Immature natural killer cell (primary cell): ENCODE data around the gene ZCCHC14. TPM values are rescaled to one million over a fixed set of nuclear protein-coding genes. Genes with fewer than 3 reads are reported as not detected.
A peak's percentile ranks its signal among the peaks of the same experiment; 100 is the strongest.
"Not testable (repeated sequence)": the region's sequence is repeated elsewhere in the genome, so short reads cannot be mapped to it uniquely, and the experiment has no call there.

Experiments
- DNase-seq, 3 donors: peaks; one replicate each; pipeline ENCODE4 v3.0.0; 2022; ENCODE audit warnings: mixed read lengths in 1 of 3
- H3K27ac Mint-ChIP-seq, 6 donors: one replicate each; pipeline ENCODE4 v1.8.0; 2020; ENCODE audit warnings: mixed read lengths in 6 of 6, mild to moderate bottlenecking in 5 of 6, inconsistent platforms in 4 of 6, moderate library complexity in 3 of 6
- H3K27me3 Mint-ChIP-seq, 3 donors: one replicate each; pipeline ENCODE4 v1.8.0; 2020 to 2021; ENCODE audit warnings: low read depth in 3 of 3, mild to moderate bottlenecking in 3 of 3, mixed read lengths in 3 of 3, moderate library complexity in 3 of 3, inconsistent platforms in 1 of 3
- H3K36me3 Mint-ChIP-seq, 3 donors: one replicate each; pipeline ENCODE4 v1.8.0; 2020; ENCODE audit warnings: mixed read lengths in 3 of 3, inconsistent platforms in 2 of 3, mild to moderate bottlenecking in 2 of 3
- H3K4me1 Mint-ChIP-seq, 2 donors: one replicate each; pipeline ENCODE4 v1.8.0; 2020; ENCODE audit warnings: inconsistent platforms in 2 of 2, mild to moderate bottlenecking in 2 of 2, mixed read lengths in 2 of 2, moderate library complexity in 1 of 2
- H3K4me3 Mint-ChIP-seq, 5 donors: one replicate each; pipeline ENCODE4 v1.8.0; 2020; ENCODE audit warnings: mild to moderate bottlenecking in 5 of 5, mixed read lengths in 5 of 5, inconsistent platforms in 3 of 5, moderate library complexity in 3 of 5
- H3K9me3 Mint-ChIP-seq, 6 donors: one replicate each; pipeline ENCODE4 v1.8.0; 2020; ENCODE audit warnings: mild to moderate bottlenecking in 6 of 6, mixed read lengths in 6 of 6, inconsistent platforms in 4 of 6, moderate library complexity in 3 of 6
- polyA plus RNA-seq, 3 donors: library from polyadenylated mRNA; unstranded; fragments of 300-500 nt; fragmentation: Illumina TruSeq; gene quantifications; one replicate each; pipeline ENCODE4 v1.2.3, GENCODE V29; 2021

Gene ZCCHC14
- polyA plus RNA-seq, 3 donors from 2014 or later, result 0.17 to 0.48 TPM; not detected in 1

DNA sequence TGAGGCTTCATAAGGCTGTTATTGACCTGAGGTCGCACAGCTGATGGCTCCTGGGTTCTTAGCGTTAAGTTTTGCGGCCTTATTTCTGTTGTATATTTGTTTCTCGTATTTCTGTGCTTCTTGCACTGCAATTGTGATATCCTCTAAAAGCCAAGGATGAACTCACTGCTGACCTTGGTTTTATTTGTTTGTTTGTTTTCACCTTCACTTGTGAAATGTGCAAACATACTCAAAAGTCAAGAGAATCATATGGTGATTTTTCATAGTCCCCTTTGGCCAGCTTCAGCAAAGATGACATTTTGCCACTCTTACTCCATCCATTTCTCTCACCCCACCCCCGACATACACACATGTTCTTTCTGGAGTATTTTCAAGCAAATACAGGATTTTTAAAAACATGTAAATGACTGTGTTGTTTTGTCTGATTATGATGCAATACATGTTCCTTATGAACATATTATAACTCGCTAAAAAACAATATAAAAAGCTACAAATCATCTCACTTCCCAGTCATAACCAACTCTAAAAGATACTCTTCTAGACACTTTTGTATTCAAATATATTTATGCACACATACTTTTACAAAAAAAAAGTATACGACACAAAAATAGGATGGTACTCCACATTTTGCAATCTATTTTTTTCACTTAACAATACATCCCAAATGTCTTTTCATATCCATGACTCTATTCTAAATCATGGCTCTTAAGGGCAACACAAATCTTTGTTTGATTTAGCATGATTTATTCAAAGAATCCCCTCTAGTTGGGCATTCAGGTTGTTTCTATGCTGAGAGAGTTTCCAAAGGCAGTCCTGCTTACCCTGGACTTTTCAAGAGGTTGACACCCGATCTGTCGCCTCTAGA is 5.7 kb upstream of the ZCCHC14 start:
- Mint-ChIP-seq H3K27ac (peak overlapping the region in 4 of 6 donors; percentile 22 to 80 (median 44)), H3K36me3 (no peaks in the 10 kb centered on the region), H3K4me3 (peak overlapping the region in 2 of 5 donors; percentile 19 to 33), H3K4me1 (peaks cover 51 to 56% of the 10 kb centered on the region in 2 donors), H3K9me3 (no peaks in the 10 kb centered on the region), H3K27me3 (peaks cover 0 to 9% (median 6%) of the 10 kb centered on the region in 3 donors)
- no peak for DNase-seq

DNA sequence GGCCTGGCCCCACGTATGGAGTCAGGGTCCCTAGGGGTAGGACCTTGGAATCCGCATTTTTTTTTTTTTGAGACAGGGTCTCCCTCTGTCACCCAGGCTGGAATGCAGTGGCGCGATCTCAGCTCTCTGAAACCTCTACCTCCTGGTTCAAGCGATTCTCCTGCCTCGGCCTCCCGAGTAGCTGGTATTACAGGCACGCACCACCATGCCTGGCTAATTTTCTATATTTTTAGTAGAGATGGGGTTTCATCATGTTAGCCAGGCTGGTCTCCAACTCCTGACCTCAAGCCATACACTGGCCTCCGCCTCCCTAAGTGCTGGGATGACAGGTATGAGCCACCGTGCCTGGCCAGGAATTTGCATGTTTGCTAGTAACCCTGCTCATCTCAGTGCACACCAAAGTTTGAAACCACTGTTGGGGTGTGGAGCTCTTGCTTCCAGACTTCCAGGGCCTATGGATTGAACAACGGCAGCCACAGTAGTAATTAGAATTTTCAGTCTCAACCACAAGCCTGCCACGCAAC is 5.0 kb upstream of the ZCCHC14 start:
- Mint-ChIP-seq H3K27me3 (peaks cover 3 to 13% (median 10%) of the 10 kb centered on the region in 3 donors), H3K27ac (peak overlapping the region in 1 of 6 donors; percentile 36), H3K4me1 (peaks cover 56 to 63% of the 10 kb centered on the region in 2 donors)
- H3K36me3 Mint-ChIP-seq, H3K9me3 Mint-ChIP-seq, H3K4me3 Mint-ChIP-seq, DNase-seq: not testable (repeated sequence)

DNA sequence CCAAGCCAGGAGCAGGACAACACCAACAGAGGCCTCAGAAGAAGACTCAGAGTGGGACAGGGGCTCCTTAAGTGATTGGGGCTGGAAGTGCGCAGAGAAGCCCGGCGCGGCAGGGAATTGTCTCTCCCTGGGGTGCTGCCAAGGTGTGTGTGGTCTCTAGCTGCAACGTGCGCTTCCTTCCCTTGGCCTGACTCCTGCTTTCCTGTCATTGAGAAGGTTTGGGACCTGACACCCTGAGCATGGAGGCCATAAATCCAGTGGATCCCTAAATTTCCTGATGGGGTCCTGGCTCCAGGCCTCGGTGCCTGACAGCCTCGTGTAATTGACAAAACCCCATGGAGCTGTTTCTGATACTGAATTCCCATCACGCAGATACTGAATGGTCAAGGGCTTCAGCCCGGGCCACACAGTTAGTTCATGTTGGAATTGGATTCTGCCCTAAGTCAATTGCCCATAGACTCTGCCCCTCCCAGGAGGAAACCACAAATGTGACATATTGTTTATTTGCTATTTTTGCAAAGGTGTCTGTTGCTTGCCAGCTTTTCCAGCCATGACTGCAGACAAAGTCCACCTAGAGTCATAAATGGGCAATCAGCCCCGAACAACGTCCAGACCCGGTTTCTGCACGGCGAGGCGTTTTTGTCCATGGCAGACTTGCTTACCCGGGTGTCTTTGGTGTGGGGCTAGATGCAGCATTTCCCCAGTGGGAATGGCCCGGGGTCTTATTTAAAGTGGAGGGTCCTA is 4.4 kb upstream of the ZCCHC14 start:
- peak overlapping the region; percentile 66 to 81 (median 71) for H3K4me3 Mint-ChIP-seq
- not testable (repeated sequence) for H3K9me3 Mint-ChIP-seq, DNase-seq, H3K36me3 Mint-ChIP-seq
- H3K27me3 Mint-ChIP-seq, result peaks cover 3 to 13% (median 10%) of the 10 kb centered on the region in 3 donors
- peak overlapping the region; percentile 67 to 92 (median 88) for H3K27ac Mint-ChIP-seq
- peaks cover 56 to 63% of the 10 kb centered on the region in 2 donors for H3K4me1 Mint-ChIP-seq

DNA sequence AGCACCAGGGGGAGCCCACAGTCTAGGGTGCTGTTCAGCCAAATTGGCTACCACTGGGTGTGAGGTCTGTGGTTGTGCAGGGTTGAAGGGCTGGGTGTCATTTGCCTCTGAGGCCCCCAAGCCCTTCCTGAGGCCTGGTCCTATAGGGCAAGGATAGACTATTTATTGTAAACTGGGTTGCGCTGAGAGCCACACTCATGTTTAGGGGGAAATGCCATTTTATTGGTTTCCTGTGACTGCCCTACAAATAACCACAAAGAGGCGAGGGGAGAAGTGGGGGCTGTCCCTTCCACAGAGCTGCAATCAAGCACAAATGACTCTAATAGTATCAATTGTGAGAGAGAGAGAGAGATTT is 3.6 kb upstream of the ZCCHC14 start:
- peak overlapping the region; percentile 67 to 92 (median 88) for H3K27ac Mint-ChIP-seq
- peak; percentile 73 to 82 (median 76) for DNase-seq

DNA sequence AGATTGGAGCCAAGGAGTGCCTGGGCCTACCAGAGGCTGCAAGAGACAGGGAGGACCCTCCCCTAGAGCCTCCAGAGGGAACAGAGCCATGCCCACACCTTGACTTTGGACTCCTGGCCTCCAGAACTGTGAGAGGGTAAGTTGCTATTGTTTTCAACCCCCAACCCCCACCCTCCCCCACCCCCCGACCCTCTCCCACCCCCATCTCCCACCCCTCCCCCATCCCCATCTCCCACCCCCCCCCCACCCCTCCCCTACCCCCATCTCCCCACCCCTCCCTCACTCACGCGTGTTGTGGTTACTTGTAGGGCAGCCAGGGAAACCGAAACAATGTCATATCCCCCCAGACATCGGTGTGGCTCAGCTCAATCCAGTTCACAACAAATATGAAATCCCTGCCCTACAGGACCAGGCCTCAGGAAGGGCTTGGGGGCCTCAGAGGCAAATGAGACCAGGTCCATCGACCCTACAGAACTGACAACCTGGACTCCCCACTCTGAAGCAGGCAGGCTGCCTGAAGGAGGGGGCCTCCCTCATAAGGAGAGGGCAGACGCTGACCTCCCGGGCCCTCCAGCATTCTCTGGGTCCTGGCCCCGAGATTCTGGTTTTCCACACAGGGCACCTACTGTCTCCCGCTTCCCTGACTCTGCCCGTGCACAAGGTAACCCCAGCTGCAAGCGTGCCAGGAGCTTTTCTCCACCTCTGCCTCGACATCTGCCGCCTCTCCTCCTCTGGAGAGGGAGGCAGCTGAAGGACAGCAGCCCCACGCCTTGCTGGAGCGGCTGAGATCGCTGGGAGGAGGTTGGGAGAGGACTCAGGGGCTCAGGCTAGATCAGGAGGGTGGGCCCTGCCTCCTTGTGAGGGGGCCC is 3.0 kb upstream of the ZCCHC14 start:
- DNase-seq, result no peak

More for the DNA sequence above, 3.6 kb upstream of the ZCCHC14 start:
- Mint-ChIP-seq H3K36me3 (no peaks in the 10 kb centered on the region), H3K9me3 (no peaks in the 10 kb centered on the region), H3K27me3 (peaks cover 4 to 16% (median 10%) of the 10 kb centered on the region in 3 donors), H3K4me1 (peaks cover 59 to 64% of the 10 kb centered on the region in 2 donors), H3K4me3 (peak overlapping the region; percentile 66 to 81 (median 71))

DNA sequence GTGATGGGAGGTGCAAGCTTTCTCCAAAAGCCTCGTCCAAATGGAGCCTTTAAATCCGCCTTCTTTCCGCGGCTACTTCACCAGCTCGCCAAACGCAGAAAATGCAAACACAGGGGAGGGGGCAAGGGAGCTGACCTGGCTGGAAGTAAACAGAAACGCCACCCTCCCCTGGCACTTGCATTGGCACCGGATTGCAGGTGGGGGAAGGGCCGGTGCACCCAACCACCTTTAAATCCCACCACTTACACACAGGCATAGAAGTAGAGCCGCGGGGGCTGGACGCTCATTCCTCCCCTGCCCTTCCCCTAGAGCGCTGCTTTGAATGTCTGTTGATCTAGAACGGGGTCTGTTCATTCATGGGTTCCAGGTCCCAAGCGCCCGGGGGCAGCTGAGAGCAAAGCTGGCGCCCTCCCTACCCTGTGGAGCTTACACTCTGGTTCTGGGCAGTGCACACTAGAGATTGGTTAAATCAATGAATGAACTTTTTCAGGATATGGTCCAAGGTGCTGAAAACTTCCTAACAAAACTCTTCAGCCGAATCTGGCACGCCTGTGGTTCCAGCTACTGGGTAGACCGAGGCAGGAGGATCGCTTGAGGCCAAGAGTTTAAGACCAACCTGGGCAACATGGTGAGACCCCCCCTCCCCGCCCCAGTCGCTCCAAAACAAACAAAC is 920 bp upstream of the ZCCHC14 start:
- Mint-ChIP-seq H3K36me3 (no peaks in the 10 kb centered on the region), H3K27me3 (peaks cover 10 to 18% (median 16%) of the 10 kb centered on the region in 3 donors), H3K4me3 (peak overlapping the region; percentile 84 to 92 (median 90)), H3K27ac (peak overlapping the region in 1 of 6 donors; percentile 90), H3K9me3 (no peaks in the 10 kb centered on the region), H3K4me1 (peaks cover 79 to 85% of the 10 kb centered on the region in 2 donors)
- DNase-seq, result no peak

More for the DNA sequence above, 3.0 kb upstream of the ZCCHC14 start:
- Mint-ChIP-seq H3K27ac (peak overlapping the region; percentile 67 to 92 (median 88)), H3K36me3 (no peaks in the 10 kb centered on the region), H3K9me3 (no peaks in the 10 kb centered on the region), H3K4me1 (peaks cover 62 to 70% of the 10 kb centered on the region in 2 donors), H3K4me3 (peak overlapping the region; percentile 67 to 85 (median 79)), H3K27me3 (peaks cover 7 to 16% (median 10%) of the 10 kb centered on the region in 3 donors)

DNA sequence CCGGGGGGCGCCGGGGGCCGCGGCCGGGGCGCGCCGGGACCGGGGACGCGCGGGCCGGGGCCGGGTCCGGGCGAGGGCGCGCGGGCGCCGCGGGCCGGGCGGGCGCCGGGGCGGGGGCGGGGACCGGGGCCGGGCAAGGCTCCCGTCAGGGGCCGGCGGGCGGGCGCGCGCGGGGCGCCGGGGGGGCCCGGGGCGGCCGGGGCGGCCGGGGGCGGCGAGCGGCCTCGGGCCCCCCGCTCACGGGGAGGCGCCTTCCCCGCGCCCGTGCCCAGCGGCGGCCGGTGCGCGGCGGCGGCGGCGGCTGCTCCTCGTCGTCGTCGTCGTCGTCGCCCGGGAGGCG is 563 bp downstream of the ZCCHC14 start:
- H3K36me3 Mint-ChIP-seq, result no peaks in the 10 kb centered on the region
- H3K4me3 Mint-ChIP-seq, result no peak overlapping the region
- H3K27ac Mint-ChIP-seq, result no peak overlapping the region
- no peaks in the 10 kb centered on the region for H3K9me3 Mint-ChIP-seq
- H3K27me3 Mint-ChIP-seq, result peaks cover 10 to 18% (median 16%) of the 10 kb centered on the region in 3 donors
- peaks cover 74 to 80% of the 10 kb centered on the region in 2 donors for H3K4me1 Mint-ChIP-seq
- DNase-seq, result no peak

DNA sequence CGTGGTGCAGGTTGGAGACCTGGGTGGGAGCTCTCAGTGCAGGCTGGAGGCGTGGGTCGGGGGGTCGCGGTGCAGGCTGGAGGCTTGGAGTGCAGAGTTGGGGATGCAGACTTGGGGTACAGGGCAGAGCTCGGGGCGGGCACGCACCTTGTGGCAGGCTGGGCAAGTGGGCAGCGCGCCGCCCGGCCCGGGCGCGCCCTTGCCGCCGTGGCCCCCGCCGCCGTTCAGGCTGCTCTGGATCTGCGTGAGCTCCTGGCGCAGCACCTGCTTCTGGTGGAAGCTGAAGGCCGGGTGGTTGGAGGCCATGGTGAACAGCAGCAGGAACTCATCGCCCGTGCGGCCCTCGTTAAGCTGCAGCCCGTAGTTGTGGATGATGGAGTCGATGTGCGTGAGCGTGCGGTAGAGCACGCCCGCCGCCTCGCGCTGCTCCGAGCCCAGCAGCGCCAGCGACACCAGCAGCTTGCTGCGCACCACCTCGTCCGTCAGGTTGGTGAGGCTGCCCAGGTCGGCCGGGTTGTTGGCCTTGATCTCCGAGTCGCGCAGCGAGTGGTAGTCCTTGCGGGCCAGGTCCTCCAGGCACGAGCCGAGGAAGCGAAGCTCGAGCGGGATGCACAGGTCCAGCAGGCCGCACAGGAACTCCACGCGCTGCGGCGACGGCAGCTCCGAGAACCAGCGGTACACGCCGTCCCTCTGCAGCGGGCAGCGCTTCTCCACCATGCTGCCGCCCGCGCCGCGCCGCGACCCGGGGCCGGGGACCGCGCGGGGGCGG is 1.1 kb downstream of the ZCCHC14 start:
- H3K27ac Mint-ChIP-seq, result peak overlapping the region in 3 of 6 donors; percentile 1 to 72 (median 66)
- no peak for DNase-seq
- H3K27me3 Mint-ChIP-seq, result peaks cover 10 to 17% (median 16%) of the 10 kb centered on the region in 3 donors
- H3K4me3 Mint-ChIP-seq, result peak overlapping the region; percentile 74 to 83 (median 75)
- peaks cover 69 to 80% of the 10 kb centered on the region in 2 donors for H3K4me1 Mint-ChIP-seq
- H3K36me3 Mint-ChIP-seq, result no peaks in the 10 kb centered on the region
- H3K9me3 Mint-ChIP-seq, result no peaks in the 10 kb centered on the region

DNA sequence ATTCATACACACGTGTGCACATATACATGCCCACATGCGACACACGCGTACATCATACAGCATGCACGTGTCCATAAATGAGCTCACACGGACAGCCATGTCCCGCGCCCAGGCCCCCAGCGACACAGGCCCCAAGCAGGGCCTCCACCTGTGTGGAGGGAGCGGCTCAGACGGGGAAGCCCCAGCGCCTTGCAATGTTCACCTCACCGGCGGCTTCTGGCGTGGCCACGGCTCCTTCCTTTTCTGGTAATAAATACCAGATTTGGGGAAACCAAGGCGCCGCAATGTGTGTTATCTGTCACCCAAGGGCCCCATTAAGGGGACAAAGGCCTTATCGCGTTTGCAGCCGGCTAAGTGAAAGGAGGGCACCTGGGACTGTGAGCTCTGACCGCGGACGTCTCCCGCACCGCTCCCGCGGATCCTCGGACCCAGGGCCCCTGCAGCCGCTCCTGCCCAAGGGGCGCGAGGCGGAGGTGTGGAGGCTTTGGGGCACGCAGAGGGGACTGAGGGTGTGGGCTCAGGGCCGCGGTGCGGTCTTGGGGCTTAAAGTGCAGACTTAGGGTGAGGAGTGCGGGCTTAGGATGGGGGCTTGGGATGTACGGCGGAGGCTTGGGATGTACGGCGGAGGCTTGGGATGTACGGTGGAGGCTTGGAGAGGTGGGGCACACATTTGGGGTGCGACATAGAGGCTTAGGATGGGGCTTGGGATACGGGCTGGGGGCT is 1.9 kb downstream of the ZCCHC14 start:
- Mint-ChIP-seq H3K4me3 (peak overlapping the region; percentile 69 to 84 (median 77)), H3K4me1 (peaks cover 69 to 80% of the 10 kb centered on the region in 2 donors), H3K27ac (peak overlapping the region in 5 of 6 donors; percentile 1 to 87 (median 66)), H3K27me3 (peaks cover 10 to 16% (median 13%) of the 10 kb centered on the region in 3 donors)
- H3K36me3 Mint-ChIP-seq, DNase-seq, H3K9me3 Mint-ChIP-seq: not testable (repeated sequence)

DNA sequence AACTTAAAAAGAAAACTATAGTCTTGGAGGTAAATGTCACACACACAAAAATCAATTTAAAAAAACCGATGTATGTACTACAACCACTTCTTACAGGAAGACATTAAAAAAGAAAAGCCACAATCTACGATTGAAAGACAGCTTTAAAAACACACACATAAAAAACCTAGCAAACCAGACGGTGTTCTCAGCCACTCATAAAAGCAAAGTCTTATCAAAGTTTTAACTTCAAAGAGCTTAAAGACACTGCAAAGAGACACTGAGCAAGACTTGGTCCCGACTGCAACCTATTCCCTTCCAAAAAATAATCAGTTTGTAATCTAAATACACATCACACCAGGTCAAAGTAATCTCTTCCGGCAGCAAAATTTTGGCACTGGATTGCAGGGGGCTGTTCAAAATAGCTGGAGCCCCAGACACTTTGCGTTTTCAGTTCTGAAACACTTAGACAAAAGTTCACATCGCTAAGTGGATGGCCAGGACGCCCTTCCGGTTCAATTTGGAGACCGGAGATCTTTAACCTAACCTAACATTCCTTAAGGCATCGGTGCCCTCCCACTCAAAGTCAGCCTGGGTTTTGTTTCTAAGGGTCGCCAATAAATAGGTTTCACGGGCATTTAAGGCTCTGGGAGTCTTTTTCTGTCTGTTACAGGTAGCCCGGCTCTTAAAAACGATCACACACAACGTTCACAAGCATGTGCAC is 2.6 kb downstream of the ZCCHC14 start:
- no peaks in the 10 kb centered on the region for H3K9me3 Mint-ChIP-seq
- DNase-seq, result no peak
- peaks cover 71 to 80% of the 10 kb centered on the region in 2 donors for H3K4me1 Mint-ChIP-seq
- H3K27me3 Mint-ChIP-seq, result peaks cover 9 to 16% (median 12%) of the 10 kb centered on the region in 3 donors
- no peaks in the 10 kb centered on the region for H3K36me3 Mint-ChIP-seq
- peak overlapping the region; percentile 69 to 84 (median 77) for H3K4me3 Mint-ChIP-seq
- peak overlapping the region in 5 of 6 donors; percentile 41 to 87 (median 68) for H3K27ac Mint-ChIP-seq

DNA sequence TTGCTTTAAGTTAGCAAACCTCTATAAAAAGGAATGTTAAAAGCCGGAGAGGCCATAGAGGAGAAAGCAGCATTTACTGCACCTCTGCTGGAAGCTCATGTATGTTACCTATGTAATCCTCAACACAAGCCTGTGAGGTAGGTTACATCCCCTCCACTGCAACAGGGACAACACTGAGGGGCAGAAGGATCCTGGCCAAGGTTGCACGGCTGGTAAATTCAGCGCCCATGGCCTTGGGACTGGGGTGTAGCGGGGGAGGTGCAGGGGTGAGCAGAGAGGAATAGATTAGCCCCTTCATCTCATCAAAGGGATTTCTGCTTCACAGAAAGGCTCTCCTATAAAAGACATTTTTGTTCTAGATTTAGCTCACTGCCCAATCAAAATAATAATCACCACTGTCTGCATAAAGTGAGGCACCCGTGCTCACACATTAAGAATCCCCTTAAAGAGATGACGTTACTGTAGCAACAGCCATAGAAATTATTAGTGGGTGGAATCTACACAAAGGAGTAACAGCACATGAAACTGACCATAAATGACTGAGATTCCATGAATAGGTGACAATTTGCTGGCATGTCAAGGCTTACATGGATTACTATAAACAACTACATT is 3.3 kb downstream of the ZCCHC14 start:
- Mint-ChIP-seq H3K36me3 (no peaks in the 10 kb centered on the region), H3K4me3 (peak overlapping the region; percentile 69 to 84 (median 77)), H3K27me3 (peaks cover 6 to 16% (median 10%) of the 10 kb centered on the region in 3 donors), H3K9me3 (no peaks in the 10 kb centered on the region), H3K4me1 (peaks cover 71 to 80% of the 10 kb centered on the region in 2 donors), H3K27ac (peak overlapping the region in 3 of 6 donors; percentile 66 to 87 (median 77))
- no peak for DNase-seq
